Hepatocyte (in vitro differentiated cells): ENCODE data around the gene ZNF358. TPM values are rescaled to one million over a fixed set of nuclear protein-coding genes. Genes with fewer than 3 reads are reported as not detected.

Experiments used
- DNase-seq: peaks from one replicate; pipeline ENCODE4 v3.0.0-alpha.2; 2016; ENCODE audit warnings: low spot score
- H2AFZ ChIP-seq: fragments of 200-600 bp; sonication (generic); 2 replicates; pipeline ENCODE4 v1.6.0; 2016; ENCODE audit warnings: antibody characterized with exemption, mild to moderate bottlenecking
- H3K27ac ChIP-seq: fragments of 200-600 bp; sonication (generic); 2 replicates; pipeline ENCODE4 v1.5.1; 2016; ENCODE audit warnings: mild to moderate bottlenecking
- H3K27me3 ChIP-seq: fragments of 200-600 bp; sonication (generic); 2 replicates; pipeline ENCODE4 v1.6.1; 2016
- H3K36me3 ChIP-seq: fragments of 200-600 bp; sonication (generic); replicated peaks from 2 replicates; pipeline ENCODE4 v1.5.1; 2016; ENCODE audit warnings: low read depth; ENCODE audit not compliant: insufficient read depth
- H3K4me1 ChIP-seq: fragments of 200-600 bp; sonication (generic); 2 replicates; pipeline ENCODE4 v1.5.1; 2016; ENCODE audit warnings: mild to moderate bottlenecking, moderate library complexity; ENCODE audit not compliant: insufficient read depth
- H3K4me2 ChIP-seq: fragments of 200-600 bp; sonication (generic); 2 replicates; pipeline ENCODE4 v1.6.0; 2016
- H3K4me3 ChIP-seq: fragments of 200-600 bp; sonication (generic); 2 replicates; pipeline ENCODE4 v1.5.1; 2016; ENCODE audit warnings: mild to moderate bottlenecking
- H3K79me2 ChIP-seq: fragments of 200-600 bp; sonication (generic); 2 replicates; pipeline ENCODE4 v1.6.0; 2017; ENCODE audit warnings: mild to moderate bottlenecking
- H3K9me2 ChIP-seq: fragments of 200-600 bp; sonication (generic); replicated peaks from 2 replicates; pipeline ENCODE4 v1.6.0; 2017; ENCODE audit warnings: mild to moderate bottlenecking; ENCODE audit not compliant: insufficient read depth
- H3K9me3 ChIP-seq: fragments of 200-600 bp; sonication (generic); 2 replicates; pipeline ENCODE4 v1.5.1; 2016; ENCODE audit warnings: low read depth, mild to moderate bottlenecking
- H4K20me1 ChIP-seq: fragments of 200-600 bp; sonication (generic); 2 replicates; pipeline ENCODE4 v1.6.0; 2016; ENCODE audit warnings: mild to moderate bottlenecking; ENCODE audit not compliant: insufficient read depth, poor library complexity, severe bottlenecking
- CTCF ChIP-seq: fragments of 200-600 bp; sonication (generic); IDR thresholded peaks from 2 replicates; pipeline ENCODE4 v1.5.1; 2016; ENCODE audit warnings: antibody characterized with exemption, mild to moderate bottlenecking; ENCODE audit not compliant: poor library complexity
- EZH2 ChIP-seq: fragments of 200-600 bp; sonication (generic); IDR thresholded peaks from 2 replicates; pipeline ENCODE4 v1.6.1; 2016; ENCODE audit warnings: antibody characterized with exemption, mild to moderate bottlenecking, borderline replicate concordance
- EZH2phosphoT487 ChIP-seq: fragments of 200-600 bp; sonication (generic); IDR thresholded peaks from one replicate; pipeline ENCODE4 v1.6.1; 2018; ENCODE audit warnings: antibody characterized with exemption, mild to moderate bottlenecking, low read depth, moderate library complexity; ENCODE audit not compliant: unreplicated experiment, severe bottlenecking
- whole genome bisulfite sequencing: methylation state at CpG from one replicate; pipeline ENCODE4 v1.1.6; 2016; ENCODE audit warnings: low lambda C conversion rate; ENCODE audit errors: missing lambda C conversion rate; 5-methylcytosine and 5-hydroxymethylcytosine counted together
- polyA plus RNA-seq: library from polyadenylated mRNA; unstranded; fragments of >200 nt; fragmentation: Nextera tagmentation; extraction: Ambion mirVana; gene quantifications from 2 replicates; pipeline ENCODE4 v1.2.1, GENCODE V29; 2016
- total RNA-seq: library from RNA; depleted of rRNA; stranded (reverse); fragments of >200 nt; gene quantifications from 2 replicates; pipeline ENCODE4 v1.2.3, GENCODE V29; 2014

ZNF358 gene
- total and polyA plus RNA-seq, 2 experiments from 2014 or later = 37.8 to 39.9 TPM

- Histone ChIP-seq H2AFZ (no peak overlapping the region), H3K79me2 (no peaks in the 10 kb centered on the region), H3K27me3 (no peaks in the 10 kb centered on the region), H3K4me3 (no peak overlapping the region), H3K9me2 (no peaks in the 10 kb centered on the region), H3K9me3 (no peaks in the 10 kb centered on the region), H3K4me2 (no peak overlapping the region), H4K20me1 (no peaks in the 10 kb centered on the region), H3K36me3 (no peaks in the 10 kb centered on the region), H3K4me1 (no peaks in the 10 kb centered on the region), H3K27ac (no peak overlapping the region)
- DNase-seq = no peak
- WGBS = 96% methylated on average over 8 of the region's 8 CpGs
- no peak for TF ChIP-seq EZH2phosphoT487
- TF ChIP-seq CTCF = no peak
- TF ChIP-seq EZH2 = no peak
Measured at GRCh38 chr19:7545300-7545699, 29.4 kb downstream of the ZNF358 start.

GRCh38 chr19:7545904-7546303 is 30.0 kb downstream of the ZNF358 start:
- no peaks in the 10 kb centered on the region for H3K79me2 ChIP-seq
- H3K36me3 ChIP-seq = no peaks in the 10 kb centered on the region
- H4K20me1 ChIP-seq = no peaks in the 10 kb centered on the region
- TF ChIP-seq EZH2 (no peak), EZH2phosphoT487 (no peak), CTCF (no peak)
- H3K27ac ChIP-seq = no peak overlapping the region
- H3K9me3 ChIP-seq = no peaks in the 10 kb centered on the region
- 75% methylated on average over 1 of the region's 1 CpG for WGBS
- H3K4me2 ChIP-seq = no peak overlapping the region
- DNase-seq = no peak
- H2AFZ ChIP-seq = no peak overlapping the region
- H3K27me3 ChIP-seq = no peaks in the 10 kb centered on the region
- no peaks in the 10 kb centered on the region for H3K4me1 ChIP-seq
- no peaks in the 10 kb centered on the region for H3K9me2 ChIP-seq
- H3K4me3 ChIP-seq = no peak overlapping the region

- 86% methylated on average over 3 of the region's 3 CpGs for WGBS
- TF ChIP-seq CTCF (no peak), EZH2phosphoT487 (no peak), EZH2 (no peak)
- Histone ChIP-seq H3K36me3 (no peaks in the 10 kb centered on the region), H3K79me2 (no peaks in the 10 kb centered on the region), H3K27me3 (no peaks in the 10 kb centered on the region), H3K4me1 (no peaks in the 10 kb centered on the region), H3K4me2 (no peak overlapping the region), H3K4me3 (no peak overlapping the region), H3K9me3 (no peaks in the 10 kb centered on the region), H2AFZ (no peak overlapping the region), H3K9me2 (no peaks in the 10 kb centered on the region), H3K27ac (no peak overlapping the region), H4K20me1 (no peaks in the 10 kb centered on the region)
- DNase-seq = no peak
Measured at GRCh38 chr19:7547159-7547558, 31.3 kb downstream of the ZNF358 start.
